Transverse colon (tissue), 4 donors: ENCODE data around the gene PAX7.

Experiments used
- POLR2A ChIP-seq: fragments of 450-650 bp; IDR thresholded peaks from one replicate; pipeline ENCODE4 v1.6.1; 2016; ENCODE audit warnings: antibody characterized with exemption, mild to moderate bottlenecking, moderate library complexity
- POLR2AphosphoS5 ChIP-seq, 3 donors: sonication (generic); formaldehyde crosslinking; IDR thresholded peaks; one replicate each; pipeline ENCODE4 v1.6.1; 2016; ENCODE audit warnings: antibody characterized with exemption in 3 of 3
- TF ChIP-seq, protein P1 (sequence below), 5 experiments: fragments of 200-600 bp in 3 of 5; fragments of 450-650 bp in 2 of 5; sonication (generic) in 3 of 5; IDR thresholded peaks; 1 replicate in 2 of 5; 2 replicates in 3 of 5; pipeline ENCODE4 v1.5.1; 2016 to 2017; ENCODE audit warnings: antibody characterized with exemption in 5 of 5, inconsistent platforms in 3 of 5, mild to moderate bottlenecking in 2 of 5, moderate library complexity in 1 of 5

- TF ChIP-seq, protein P1, sequence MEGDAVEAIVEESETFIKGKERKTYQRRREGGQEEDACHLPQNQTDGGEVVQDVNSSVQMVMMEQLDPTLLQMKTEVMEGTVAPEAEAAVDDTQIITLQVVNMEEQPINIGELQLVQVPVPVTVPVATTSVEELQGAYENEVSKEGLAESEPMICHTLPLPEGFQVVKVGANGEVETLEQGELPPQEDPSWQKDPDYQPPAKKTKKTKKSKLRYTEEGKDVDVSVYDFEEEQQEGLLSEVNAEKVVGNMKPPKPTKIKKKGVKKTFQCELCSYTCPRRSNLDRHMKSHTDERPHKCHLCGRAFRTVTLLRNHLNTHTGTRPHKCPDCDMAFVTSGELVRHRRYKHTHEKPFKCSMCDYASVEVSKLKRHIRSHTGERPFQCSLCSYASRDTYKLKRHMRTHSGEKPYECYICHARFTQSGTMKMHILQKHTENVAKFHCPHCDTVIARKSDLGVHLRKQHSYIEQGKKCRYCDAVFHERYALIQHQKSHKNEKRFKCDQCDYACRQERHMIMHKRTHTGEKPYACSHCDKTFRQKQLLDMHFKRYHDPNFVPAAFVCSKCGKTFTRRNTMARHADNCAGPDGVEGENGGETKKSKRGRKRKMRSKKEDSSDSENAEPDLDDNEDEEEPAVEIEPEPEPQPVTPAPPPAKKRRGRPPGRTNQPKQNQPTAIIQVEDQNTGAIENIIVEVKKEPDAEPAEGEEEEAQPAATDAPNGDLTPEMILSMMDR (IDR thresholded peaks at IDR 0.05), result no peak
- no peak for TF ChIP-seq POLR2A
- TF ChIP-seq POLR2AphosphoS5 (IDR thresholded peaks at IDR 0.05), result no peak
Observed at GRCh38 chr1:18736958-18737357, 106.3 kb downstream of the PAX7 start.
